K562 (cell line): ENCODE data around the gene PI4KA. TPM values are rescaled to one million over a fixed set of nuclear protein-coding genes. Genes with fewer than 3 reads are reported as not detected.

Source experiments
- ATAC-seq: fragments of 200-7000 bp; cut with Tn5 transposase; 3 replicates; pipeline ENCODE4 v1.9.1; 2020; ENCODE audit warnings: moderate library complexity
- BruUV-seq: library from RNA; stranded (reverse); fragments of 400-500 nt; replicated peaks from 2 replicates; lab custom pipeline; 2021; lab: Mats Ljungman, UMichigan
- CTCF ChIA-PET: fragments of 300-600 bp; formaldehyde crosslinking; extraction: SDS; loops from one replicate; lab custom pipeline; 2021; ENCODE audit warnings: low intra/inter-chr PET ratio; lab: Yijun Ruan, JAX
- POLR2A ChIA-PET: fragments of 300-600, 350-650 bp; sonication (Branson Sonifier 250); formaldehyde crosslinking; extraction: SDS; loops from one replicate; lab custom pipeline; 2021; ENCODE audit warnings: antibody characterized with exemption, inconsistent platforms; lab: Yijun Ruan, JAX
- DNase-seq, 4 experiments: peaks; one replicate each; pipeline versions ENCODE4 v3.0.0 to v3.0.0-alpha.2; 2011 to 2018; ENCODE audit warnings: low spot score in 3 of 4, mixed read lengths in 3 of 4; ENCODE audit errors: extremely low read depth in 1 of 4
- FAIRE-seq: peaks from 2 replicates; lab custom pipeline; 2011; peaks lifted over from hg19 to GRCh38; lab: Jason Lieb, UNC
- H2AFZ ChIP-seq: 2 replicates; pipeline ENCODE4 v1.6.0; 2011; ENCODE audit warnings: low read depth, low read length, control low read depth, inconsistent platforms
- H3K27ac ChIP-seq: fragments of 200-600 bp; 3 replicates; pipeline ENCODE4 v1.8.0; 2011; ENCODE audit warnings: low read depth, mild to moderate bottlenecking, control low read depth, inconsistent platforms, low read length, moderate library complexity, mixed read lengths; ENCODE audit errors: extremely low read depth
- H3K27me3 ChIP-seq, 2 experiments: fragments of 300-600 bp in 1 of 2; 2 replicates in 1 of 2; 3 replicates in 1 of 2; pipeline versions ENCODE4 v1.6.0 to v1.8.0; 2011; ENCODE audit warnings: inconsistent platforms in 2 of 2, low read length in 2 of 2, mild to moderate bottlenecking in 1 of 2, mixed read lengths in 1 of 2, moderate library complexity in 1 of 2; ENCODE audit not compliant: control insufficient read depth in 2 of 2, insufficient read depth in 2 of 2
- H3K36me3 ChIP-seq: fragments of 300-600 bp; 3 replicates; pipeline ENCODE4 v1.8.0; 2011; ENCODE audit warnings: mild to moderate bottlenecking, low read length, inconsistent platforms; ENCODE audit not compliant: control insufficient read depth, insufficient read depth
- H3K4me1 ChIP-seq, 2 experiments: fragments of 200-600 bp in 1 of 2; replicated peaks in 1 of 2; 2 replicates in 1 of 2; 3 replicates in 1 of 2; pipeline versions ENCODE4 v1.5.1 to v1.8.0; 2011; ENCODE audit warnings: inconsistent platforms in 2 of 2, low read length in 2 of 2, mild to moderate bottlenecking in 1 of 2, mixed read lengths in 1 of 2, moderate library complexity in 1 of 2; ENCODE audit not compliant: control insufficient read depth in 2 of 2, insufficient read depth in 2 of 2
- H3K4me2 ChIP-seq: 2 replicates; pipeline ENCODE4 v1.6.1; 2011; ENCODE audit warnings: low read length, control low read depth, inconsistent platforms, mixed read lengths; ENCODE audit not compliant: insufficient read depth
- H3K4me3 ChIP-seq: fragments of 200-600 bp; sonication (generic), shearing (Covaris generic); 2 replicates; pipeline ENCODE4 v1.5.1; 2016; ENCODE audit warnings: control low read depth, inconsistent platforms
- H3K79me2 ChIP-seq: fragments of 200-600 bp; 3 replicates; pipeline ENCODE4 v1.8.0; 2011; ENCODE audit warnings: low read length, inconsistent platforms; ENCODE audit not compliant: control insufficient read depth, insufficient read depth
- H3K9ac ChIP-seq, 2 experiments: 2 replicates each; pipeline versions ENCODE4 v1.6.0 to v1.6.1; 2011; ENCODE audit warnings: low read depth in 2 of 2, low read length in 2 of 2, control low read depth in 1 of 2, inconsistent platforms in 1 of 2, mild to moderate bottlenecking in 1 of 2, mixed read lengths in 1 of 2; ENCODE audit not compliant: insufficient read depth in 1 of 2
- H3K9me1 ChIP-seq: one replicate; pipeline ENCODE4 v1.6.0; 2011; ENCODE audit warnings: inconsistent platforms, mild to moderate bottlenecking, low read length, moderate library complexity; ENCODE audit not compliant: control insufficient read depth, insufficient read depth
- H3K9me3 ChIP-seq: replicated peaks from 2 replicates; pipeline ENCODE4 v1.5.1; 2011; ENCODE audit warnings: low read depth, low read length, inconsistent platforms; ENCODE audit not compliant: control insufficient read depth, insufficient read depth
- H4K20me1 ChIP-seq: replicated peaks from 2 replicates; pipeline ENCODE4 v1.6.1; 2011; ENCODE audit warnings: low read length, inconsistent platforms, mixed read lengths; ENCODE audit not compliant: control insufficient read depth, insufficient read depth
- CBFB ChIP-seq: sonication (generic); formaldehyde crosslinking; IDR thresholded peaks from 2 replicates; pipeline ENCODE4 v1.4.0; 2020; ENCODE audit warnings: mild to moderate bottlenecking, missing genetic modification reagents
- FOXA3 ChIP-seq, 2 experiments: fragments of 450-650 bp in 1 of 2; sonication (generic) in 1 of 2; formaldehyde crosslinking; IDR thresholded peaks in 1 of 2; conservative IDR thresholded peaks in 1 of 2; 2 replicates each; pipeline versions ENCODE4 v1.4.0 to v1.8.0; 2020 to 2022; ENCODE audit warnings: mild to moderate bottlenecking in 2 of 2, missing genetic modification reagents in 1 of 2
- JUN ChIP-seq, 2 experiments: sonication (generic) in 1 of 2; formaldehyde crosslinking in 1 of 2; IDR thresholded peaks; 2 replicates each; pipeline versions ENCODE4 v1.6.1 to v1.8.0; 2012 to 2022; ENCODE audit warnings: borderline replicate concordance in 2 of 2, mild to moderate bottlenecking in 2 of 2, improper control_type of control experiment in 1 of 2, low read depth in 1 of 2, low read length in 1 of 2, missing genetic modification reagents in 1 of 2
- MAX ChIP-seq: sonication (generic); formaldehyde crosslinking; IDR thresholded peaks from 2 replicates; pipeline ENCODE4 v1.9.0; 2022; ENCODE audit warnings: mild to moderate bottlenecking, missing genetic modification reagents
- NR1H2 ChIP-seq: sonication (generic); formaldehyde crosslinking; IDR thresholded peaks from 2 replicates; pipeline ENCODE4 v1.4.0; 2020; ENCODE audit warnings: mild to moderate bottlenecking, missing genetic modification reagents
- RBM14 ChIP-seq: fragments of 200-400 bp; formaldehyde crosslinking; IDR thresholded peaks from 2 replicates; pipeline ENCODE4 v1.6.1; 2018; ENCODE audit warnings: low read depth, mild to moderate bottlenecking, low read length, moderate library complexity, borderline replicate concordance; ENCODE audit not compliant: insufficient read depth
- SAP30 ChIP-seq: fragments of 200-600 bp; sonication (generic); IDR thresholded peaks from 2 replicates; pipeline ENCODE4 v1.6.1; 2012; ENCODE audit warnings: borderline replicate concordance, low read depth, mild to moderate bottlenecking, moderate library complexity, low read length, control low read depth, inconsistent platforms; ENCODE audit not compliant: insufficient read depth, poor library complexity, severe bottlenecking
- SMARCC2 ChIP-seq: fragments of 450-650 bp; IDR thresholded peaks from 2 replicates; pipeline ENCODE4 v1.6.1; 2017; ENCODE audit warnings: antibody characterized with exemption, moderate library complexity, mild to moderate bottlenecking, low read depth
- STAG1 ChIP-seq: sonication (generic); formaldehyde crosslinking; IDR thresholded peaks from 2 replicates; pipeline ENCODE4 v1.5.0; 2020; ENCODE audit warnings: missing genetic modification reagents, borderline replicate concordance
- TEAD2 ChIP-seq: fragments of 450-650 bp; IDR thresholded peaks from 2 replicates; pipeline ENCODE4 v1.6.1; 2016; ENCODE audit warnings: missing genetic modification characterization, control low read depth, missing compliant biosample characterization
- TEAD4 ChIP-seq, 2 experiments: sonication (generic) in 1 of 2; formaldehyde crosslinking in 1 of 2; IDR thresholded peaks; 2 replicates each; pipeline versions ENCODE4 v1.6.1 to v1.8.0; 2012 to 2022; ENCODE audit warnings: borderline replicate concordance in 1 of 2, inconsistent platforms in 1 of 2, low read length in 1 of 2, mild to moderate bottlenecking in 1 of 2, missing genetic modification reagents in 1 of 2
- ZFP36 ChIP-seq: fragments of 150-350 bp; IDR thresholded peaks from 2 replicates; pipeline ENCODE4 v1.6.1; 2018; ENCODE audit warnings: low read length, low read depth; ENCODE audit not compliant: partially characterized antibody
- ZNF124 ChIP-seq: sonication (generic); formaldehyde crosslinking; IDR thresholded peaks from 2 replicates; pipeline ENCODE4 v1.8.1; 2022; ENCODE audit warnings: missing genetic modification reagents
- ZNF263 ChIP-seq: sonication (generic); formaldehyde crosslinking; IDR thresholded peaks from 2 replicates; pipeline ENCODE4 v1.8.0; 2022; ENCODE audit warnings: mild to moderate bottlenecking, missing genetic modification reagents, borderline replicate concordance
- ZNF277 ChIP-seq: fragments of 250-450 bp; sonication (Bioruptor Pico); IDR thresholded peaks from 2 replicates; pipeline ENCODE4 v1.8.0; 2022; ENCODE audit warnings: inconsistent platforms, mild to moderate bottlenecking, moderate library complexity, borderline replicate concordance
- ZNF511 ChIP-seq: sonication (generic); formaldehyde crosslinking; IDR thresholded peaks from 2 replicates; pipeline ENCODE4 v1.8.0; 2022; ENCODE audit warnings: mild to moderate bottlenecking, missing genetic modification reagents
- ZNF551 ChIP-seq: fragments of 250-450 bp; sonication (Bioruptor Pico); IDR thresholded peaks from 2 replicates; pipeline ENCODE4 v1.5.0; 2021; ENCODE audit warnings: mild to moderate bottlenecking, moderate library complexity
- WGBS: fragments of 100-300 bp; shearing (Covaris generic); methylation state at CpG from one replicate; pipeline ENCODE4 v1.1.6; 2016; ENCODE audit warnings: low coverage, mixed read lengths; ENCODE audit not compliant: insufficient coverage; ENCODE audit errors: missing lambda C conversion rate; 5-methylcytosine and 5-hydroxymethylcytosine counted together
- in situ Hi-C: fragments of 300-500 bp; cut with MboI; formaldehyde crosslinking; loops from 4 replicates; pipeline ENCODE4 v1.15.0; 2018; ENCODE audit warnings: inconsistent platforms, mixed read lengths
- intact Hi-C: fragments of 100-400 bp; cut with micrococcal nuclease; formaldehyde crosslinking; loops from 2 replicates; pipeline ENCODE4 v1.14.2; 2022
- polyA plus RNA-seq, 8 experiments: library from polyadenylated mRNA; depleted of rRNA in 4 of 8; stranded (reverse) in 5 of 8; unstranded in 3 of 8; fragments of >200 nt; fragmentation: Nextera tagmentation in 2 of 8; fragmentation: Illumina TruSeq in 1 of 8; extraction: Ambion mirVana in 2 of 8; extraction: Trizol in 1 of 8; gene quantifications; 2 replicates each; pipeline versions ENCODE4 v1.2.1 to v1.2.3, GENCODE V29; 2011 to 2014; ENCODE audit warnings: inconsistent platforms in 1 of 8, missing spikeins in 1 of 8
- total RNA-seq, 7 experiments: library from RNA; depleted of rRNA in 6 of 7; stranded (reverse); fragments of >200 nt in 6 of 7; fragmentation: Illumina TruSeq in 2 of 7; extraction: Trizol in 2 of 7; gene quantifications; 2 replicates each; pipeline versions ENCODE4 v1.2.1 to v1.2.3, GENCODE V29; 2011 to 2021; ENCODE audit warnings: low replicate concordance in 1 of 7

Gene PI4KA
- total and polyA plus RNA-seq, 9 of the 15 experiments (the other 6 are each of a cell fraction or from before 2014, with no cell fraction given), result 7.3 to 187 (median 84.7) TPM

- CTCF ChIA-PET, result no interaction called here
- TF ChIP-seq ZNF263 (CRISPR knock-in tag) (0 out of 2 replicates have a peak, but pooled peaks have one; percentile 16), TEAD4 (IDR thresholded peaks at IDR 0.05; ENCODE audit: low read length) (no peak), TEAD4 (CRISPR knock-in tag; IDR thresholded peaks at IDR 0.05; ENCODE audit: borderline replicate concordance) (peak; percentile 81; the same call in 1 of the 2 replicates), ZNF277 (CRISPR knock-in tag) (peak; percentile 65; the same call in 1 of the 2 replicates), ZNF511 (CRISPR knock-in tag) (peak; percentile 79), ZNF551 (CRISPR knock-in tag) (no peak), JUN (IDR thresholded peaks at IDR 0.05; ENCODE audit: borderline replicate concordance, low read depth, low read length) (no peak), JUN (CRISPR knock-in tag; IDR thresholded peaks at IDR 0.05; ENCODE audit: borderline replicate concordance) (peak; percentile 79; the same call in 1 of the 2 replicates), RBM14 (no peak), MAX (peak; percentile 44), CBFB (CRISPR knock-in tag) (0 out of 2 replicates have a peak, but pooled peaks have one; percentile 62), ZFP36 (no peak), SAP30 (no peak), FOXA3 (CRISPR knock-in tag; conservative IDR thresholded peaks at IDR 0.05 in 1 of 2, IDR thresholded peaks at IDR 0.05 in 1 of 2) (peak in 1 of 2 experiments; percentile 68; a peak in 2 of 4 replicates), TEAD2 (tag) (no peak), ZNF124 (CRISPR knock-in tag) (0 out of 2 replicates have a peak, but pooled peaks have one; percentile 55), STAG1 (CRISPR knock-in tag) (peak; percentile 29; the same call in 1 of the 2 replicates), SMARCC2 (no peak), NR1H2 (CRISPR knock-in tag) (0 out of 2 replicates have a peak, but pooled peaks have one; percentile 41)
These were observed 96.3 kb downstream of the PI4KA start for GRCh38 chr22:20762233-20762796.

More at GRCh38 chr22:20762233-20762796, 96.3 kb downstream of the PI4KA start:
- BruUV-seq, result no TSS peak
- Histone ChIP-seq H2AFZ (no peak overlapping the region), H3K27me3 (no peaks in the 10 kb centered on the region), H3K9me3 (no peaks in the 10 kb centered on the region), H3K27ac (no peak overlapping the region), H3K4me1 (no peaks in the 10 kb centered on the region), H3K9ac (no peak overlapping the region; a peak in 1 of 4 replicates), H4K20me1 (no peaks in the 10 kb centered on the region; the same call in 1 of the 2 replicates), H3K4me3 (no peak overlapping the region), H3K79me2 (no peaks in the 10 kb centered on the region), H3K4me2 (no peak overlapping the region), H3K9me1 (peaks cover 8% of the 10 kb centered on the region), H3K36me3 (peaks cover 62% of the 10 kb centered on the region)
- no peak for DNase-seq
- ATAC-seq, result no peak
- intact Hi-C loops (loop anchor here (5.0 kb wide), 1 partner anchor 40 kb away; no protein-coding TSS in a partner anchor), in situ Hi-C loops (no loop called here)
- 90% methylated on average over 7 of the region's 7 CpGs for WGBS
- no peak for FAIRE-seq
- POLR2A ChIA-PET, result interaction anchor here (0.5 to 3.6 kb wide), 15 partner anchors 10 to 801 kb away, joined by 3 to 24 read pairs (median 3); partner anchors contain the start of genes CRKL and SERPIND1
